Skeletal muscle tissue (tissue), 4 donors: ENCODE measurements around the gene DACH1. TPM values are rescaled to one million over a fixed set of nuclear protein-coding genes. Genes with fewer than 3 reads are reported as not detected.

Source experiments
- H3K27ac ChIP-seq: one replicate; pipeline ENCODE4 v1.7.0; 2013; ENCODE audit warnings: mild to moderate bottlenecking, low read depth, low read length, inconsistent platforms
- H3K27me3 ChIP-seq, 3 donors: one replicate each; pipeline ENCODE4 v1.7.0; 2013; ENCODE audit warnings: low read length in 3 of 3; ENCODE audit not compliant: control insufficient read depth in 3 of 3, insufficient read depth in 3 of 3
- H3K36me3 ChIP-seq, 3 donors: one replicate each; pipeline ENCODE4 v1.7.0; 2013; ENCODE audit warnings: low read length in 3 of 3; ENCODE audit not compliant: control insufficient read depth in 3 of 3, insufficient read depth in 3 of 3
- H3K4me1 ChIP-seq, 3 donors: one replicate each; pipeline ENCODE4 v1.7.0; 2013; ENCODE audit warnings: low read length in 3 of 3, mild to moderate bottlenecking in 3 of 3; ENCODE audit not compliant: control insufficient read depth in 3 of 3, insufficient read depth in 3 of 3
- H3K4me3 ChIP-seq, 3 donors: one replicate each; pipeline ENCODE4 v1.7.0; 2013; ENCODE audit warnings: low read length in 3 of 3
- H3K9ac ChIP-seq, 3 donors: one replicate each; pipeline ENCODE4 v1.7.0; 2013; ENCODE audit warnings: low read length in 3 of 3, mild to moderate bottlenecking in 3 of 3, moderate library complexity in 2 of 3, low read depth in 1 of 3
- H3K9me3 ChIP-seq, 3 donors: one replicate each; pipeline ENCODE4 v1.7.0; 2013; ENCODE audit warnings: low read length in 3 of 3; ENCODE audit not compliant: control insufficient read depth in 3 of 3
- total RNA-seq: library from RNA; depleted of rRNA; stranded (reverse); fragments of >200 nt; gene quantifications from one replicate; pipeline ENCODE4 v1.2.3, GENCODE V29; 2014
- donor health status: Osteomylitis.

Gene DACH1
- total RNA-seq, 1 donor from 2014 or later: 6.8 TPM

DNA sequence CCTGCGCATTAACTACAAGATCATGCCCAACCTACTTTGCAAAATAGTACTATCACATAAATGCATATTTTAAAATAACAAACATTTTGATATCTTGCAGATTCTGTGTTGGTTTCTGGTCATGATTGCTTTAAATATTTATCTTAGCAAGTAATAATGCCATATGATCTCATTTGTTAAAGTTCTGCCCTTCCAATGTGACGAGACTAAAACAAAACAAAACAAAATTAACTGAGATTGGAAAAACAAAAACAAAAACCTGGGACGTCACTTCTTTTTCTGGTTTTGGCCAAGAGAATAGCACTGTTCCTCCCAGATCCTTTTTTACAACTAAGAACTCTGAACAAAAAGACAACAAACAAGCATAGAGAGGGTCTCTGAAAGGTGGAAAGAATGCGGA is 436.3 kb downstream of the DACH1 start:
- Histone ChIP-seq H3K27me3 (no peaks in the 10 kb centered on the region), H3K4me1 (no peaks in the 10 kb centered on the region), H3K4me3 (no peak overlapping the region), H3K27ac (no peak overlapping the region), H3K36me3 (no peaks in the 10 kb centered on the region), H3K9ac (no peak overlapping the region), H3K9me3 (no peaks in the 10 kb centered on the region)

DNA sequence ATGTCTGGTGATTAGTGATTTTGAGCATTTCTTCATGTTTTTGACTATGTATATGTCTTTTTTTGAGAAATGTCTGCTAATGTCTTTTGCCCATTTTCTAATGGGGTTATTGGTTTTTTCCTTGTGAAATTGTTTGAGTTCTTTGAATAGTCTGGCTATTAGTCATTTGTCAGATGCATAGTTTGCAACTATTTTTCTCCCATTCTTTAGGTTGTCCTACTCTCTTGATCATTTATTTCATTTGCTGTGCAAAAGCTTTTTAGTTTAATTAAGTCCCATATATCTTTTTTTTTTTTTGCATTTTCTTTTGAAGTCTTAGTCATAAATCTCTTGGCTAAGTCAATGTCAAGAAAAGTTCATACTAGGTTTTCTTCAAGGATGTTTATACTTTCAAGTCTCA is 449.8 kb downstream of the DACH1 start:
- Histone ChIP-seq H3K9me3 (peaks cover 0 to 1% (median 0%) of the 10 kb centered on the region in 3 donors), H3K36me3 (no peaks in the 10 kb centered on the region), H3K4me1 (no peaks in the 10 kb centered on the region), H3K27me3 (no peaks in the 10 kb centered on the region), H3K4me3 (no peak overlapping the region), H3K27ac (no peak overlapping the region), H3K9ac (no peak overlapping the region)

DNA sequence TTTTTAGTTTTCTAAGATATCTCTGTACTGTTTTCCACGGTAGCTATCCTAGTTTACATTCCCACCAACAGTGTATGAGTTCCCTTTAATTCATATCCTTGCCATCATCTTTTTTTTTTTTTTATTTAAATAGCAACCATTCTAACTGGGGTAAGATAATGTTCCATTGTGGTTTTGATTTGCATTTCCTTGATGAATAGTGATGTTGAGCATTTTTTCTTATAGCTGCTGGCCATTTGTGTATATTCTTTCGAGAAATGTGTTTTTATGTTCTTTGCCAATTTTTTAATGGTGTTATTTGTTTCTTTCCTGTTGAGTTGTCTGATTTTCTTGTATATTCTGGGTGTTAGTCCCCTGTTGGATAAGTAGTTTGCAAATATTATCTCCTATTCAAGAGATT is 454.8 kb downstream of the DACH1 start:
- Histone ChIP-seq H3K9ac (no peak overlapping the region), H3K27ac (no peak overlapping the region), H3K4me1 (no peaks in the 10 kb centered on the region), H3K36me3 (no peaks in the 10 kb centered on the region), H3K9me3 (no peaks in the 10 kb centered on the region), H3K27me3 (no peaks in the 10 kb centered on the region), H3K4me3 (no peak overlapping the region)

DNA sequence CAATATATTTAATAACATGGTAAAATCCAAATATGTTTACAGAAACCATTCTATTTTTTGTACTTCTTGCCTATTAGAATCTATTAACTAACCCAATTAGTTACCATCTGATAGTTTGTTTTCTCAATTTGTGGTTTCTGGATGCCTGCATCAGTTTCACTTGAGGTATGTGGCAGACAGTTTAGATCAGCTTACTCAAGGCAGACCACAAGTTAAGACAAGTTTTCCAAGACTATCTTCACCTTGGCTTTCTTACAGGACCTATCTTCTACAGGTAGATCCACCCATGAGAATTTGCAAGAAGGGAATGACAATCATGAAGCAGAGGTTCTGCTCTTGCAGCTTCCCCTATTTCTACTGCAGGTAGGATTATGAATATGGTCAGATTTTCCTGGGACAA is 458.6 kb downstream of the DACH1 start:
- H3K4me1 ChIP-seq: no peaks in the 10 kb centered on the region
- H3K36me3 ChIP-seq: no peaks in the 10 kb centered on the region

DNA sequence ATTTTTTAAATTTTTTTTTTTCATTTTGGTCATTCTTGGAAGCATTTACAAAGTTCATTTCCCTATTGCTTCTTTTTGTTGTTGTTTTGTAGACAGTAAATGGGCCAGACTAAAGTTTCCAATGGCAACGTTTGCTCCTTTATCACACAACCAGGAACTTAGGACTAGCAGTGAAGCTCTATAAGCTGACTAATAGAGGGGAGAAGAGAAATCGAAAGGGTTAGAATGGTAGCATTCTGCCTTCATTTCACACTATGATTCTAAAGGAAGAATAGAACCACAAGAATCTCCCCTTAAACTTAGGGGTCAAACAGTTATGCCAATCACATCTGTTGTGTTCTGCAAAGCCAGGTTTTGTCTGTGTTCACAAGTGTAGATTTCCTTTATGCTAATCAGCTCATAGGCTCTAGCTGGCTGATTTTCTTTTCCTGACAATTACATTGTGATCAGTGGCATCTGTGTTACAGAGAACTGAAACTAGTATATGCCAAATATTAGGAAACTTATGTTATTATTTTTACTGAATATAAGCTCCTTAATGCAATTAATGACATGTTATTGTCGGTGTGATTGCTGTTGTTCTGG is 467.3 kb downstream of the DACH1 start:
- Histone ChIP-seq H3K9ac (no peak overlapping the region), H3K4me1 (no peaks in the 10 kb centered on the region), H3K27me3 (no peaks in the 10 kb centered on the region), H3K36me3 (no peaks in the 10 kb centered on the region), H3K9me3 (no peaks in the 10 kb centered on the region), H3K4me3 (no peak overlapping the region), H3K27ac (no peak overlapping the region)

More for the DNA sequence above, 458.6 kb downstream of the DACH1 start:
- Histone ChIP-seq H3K27me3 (no peaks in the 10 kb centered on the region), H3K4me3 (no peak overlapping the region), H3K27ac (no peak overlapping the region), H3K9me3 (no peaks in the 10 kb centered on the region), H3K9ac (no peak overlapping the region)

DNA sequence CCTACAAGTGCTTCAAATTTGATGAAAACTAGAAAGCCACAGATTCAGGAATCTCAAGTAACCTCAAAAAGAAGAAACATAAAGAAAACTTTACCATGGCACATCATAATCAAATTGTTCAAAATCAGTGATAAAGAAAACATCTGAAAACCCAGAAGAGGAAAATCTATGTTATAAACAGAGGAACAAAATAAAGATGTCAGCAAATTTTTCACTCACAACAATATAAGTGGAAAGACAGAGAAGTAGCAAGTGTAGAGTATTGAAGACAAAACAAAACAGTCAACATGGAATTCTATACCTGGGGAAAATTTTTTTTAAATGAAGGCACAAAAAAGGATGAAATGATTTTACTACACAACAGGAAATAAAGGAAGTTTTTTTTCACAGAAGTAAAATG is 470.9 kb downstream of the DACH1 start:
- Histone ChIP-seq H3K27ac (no peak overlapping the region), H3K4me1 (no peaks in the 10 kb centered on the region), H3K4me3 (no peak overlapping the region), H3K9me3 (no peaks in the 10 kb centered on the region), H3K9ac (no peak overlapping the region), H3K27me3 (no peaks in the 10 kb centered on the region), H3K36me3 (no peaks in the 10 kb centered on the region)

DNA sequence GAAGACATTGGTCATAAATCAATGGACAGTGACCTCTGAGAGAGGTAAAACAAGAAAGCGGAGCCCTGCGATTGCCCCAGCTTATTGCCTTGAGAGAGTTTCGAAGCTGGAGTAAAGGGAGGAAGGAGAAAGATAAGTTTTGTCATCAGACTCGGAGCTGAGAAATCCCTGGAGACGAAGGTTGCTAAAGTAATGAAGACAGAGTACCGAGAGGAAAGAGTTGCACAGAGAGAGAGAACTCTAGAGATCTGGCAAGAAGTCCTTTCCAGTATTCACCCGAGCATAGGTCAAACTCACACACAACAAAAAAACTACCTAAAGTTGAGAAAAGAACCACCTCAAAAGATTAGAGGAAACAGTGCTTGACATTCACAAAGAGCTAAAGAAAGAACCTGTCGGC is 472.0 kb downstream of the DACH1 start:
- Histone ChIP-seq H3K4me1 (no peaks in the 10 kb centered on the region), H3K36me3 (no peaks in the 10 kb centered on the region), H3K27me3 (no peaks in the 10 kb centered on the region), H3K9ac (no peak overlapping the region), H3K27ac (no peak overlapping the region), H3K9me3 (peaks cover 0 to 2% (median 0%) of the 10 kb centered on the region in 3 donors), H3K4me3 (peak overlapping the region in 1 of 3 donors; percentile 10)

DNA sequence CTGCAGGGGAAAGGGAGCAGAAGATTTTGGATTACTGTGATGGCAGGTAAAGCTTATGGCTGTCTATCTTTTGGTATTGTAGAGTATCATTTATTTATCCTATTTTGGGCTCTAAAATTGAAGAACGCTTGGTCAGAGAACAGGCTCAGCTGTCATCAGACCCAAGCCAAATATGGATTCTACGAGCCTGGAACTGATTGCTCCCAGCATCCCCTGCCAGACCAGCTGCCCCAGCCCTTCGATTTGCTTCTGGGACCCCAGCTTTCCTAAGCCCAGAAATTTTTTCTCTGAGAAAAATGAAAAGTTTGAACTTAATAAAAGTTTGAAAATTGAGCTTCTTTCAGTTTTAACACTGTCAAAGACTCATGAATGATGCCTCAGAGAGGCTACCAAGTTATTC is 472.8 kb downstream of the DACH1 start:
- no peak overlapping the region for H3K4me3 ChIP-seq

More for the DNA sequence above, 472.8 kb downstream of the DACH1 start:
- Histone ChIP-seq H3K9ac (no peak overlapping the region), H3K27me3 (no peaks in the 10 kb centered on the region), H3K4me1 (no peaks in the 10 kb centered on the region), H3K27ac (no peak overlapping the region), H3K9me3 (peaks cover 0 to 2% (median 0%) of the 10 kb centered on the region in 3 donors), H3K36me3 (no peaks in the 10 kb centered on the region)
